Uterus (tissue), 4 donors: ENCODE results near the gene ARHGEF6. TPM values are rescaled to one million over a fixed set of nuclear protein-coding genes. Genes with fewer than 3 reads are reported as not detected.

Experiments
- DNase-seq, 2 donors: peaks; one replicate each; pipeline ENCODE4 v3.0.0-alpha.2; 2019 to 2020
- H3K27ac ChIP-seq, 2 donors: fragments of 200-600 bp; sonication (generic); 1 replicate in 1 of 2; 2 replicates in 1 of 2; pipeline ENCODE4 v1.5.1; 2016 to 2018
- H3K27me3 ChIP-seq, 2 donors: fragments of 200-600 bp; sonication (generic); one replicate each; pipeline ENCODE4 v1.5.1; 2018 to 2019; ENCODE audit warnings: control low read depth in 1 of 2
- H3K36me3 ChIP-seq, 2 donors: fragments of 200-600 bp; sonication (generic); one replicate each; pipeline ENCODE4 v1.5.1; 2019; ENCODE audit warnings: control low read depth in 1 of 2
- H3K4me1 ChIP-seq, 2 donors: fragments of 200-600 bp; sonication (generic); one replicate each; pipeline ENCODE4 v1.5.1; 2018 to 2019; ENCODE audit warnings: control low read depth in 1 of 2
- H3K4me3 ChIP-seq, 2 donors: fragments of 200-600 bp; sonication (generic); 1 replicate in 1 of 2; 2 replicates in 1 of 2; pipeline ENCODE4 v1.5.1; 2018 to 2019; ENCODE audit warnings: mild to moderate bottlenecking in 1 of 2
- H3K9me3 ChIP-seq, 2 donors: fragments of 200-600 bp; sonication (generic); one replicate each; pipeline ENCODE4 v1.5.1; 2019; ENCODE audit warnings: control low read depth in 1 of 2
- CTCF ChIP-seq, 4 experiments: fragments of 200-600 bp in 2 of 4; fragments of 450-650 bp in 2 of 4; sonication (generic) in 2 of 4; IDR thresholded peaks; one replicate each; pipeline ENCODE4 v1.5.1; 2016 to 2019; ENCODE audit warnings: antibody characterized with exemption in 4 of 4, mild to moderate bottlenecking in 2 of 4, moderate library complexity in 1 of 4
- POLR2A ChIP-seq, 2 donors: fragments of 450-650 bp; IDR thresholded peaks; one replicate each; pipeline ENCODE4 v1.6.1; 2016; ENCODE audit warnings: antibody characterized with exemption in 2 of 2, mild to moderate bottlenecking in 1 of 2, moderate library complexity in 1 of 2
- intact Hi-C: fragments of 100-400 bp; cut with DNase I; formaldehyde crosslinking; loops from one replicate; pipeline ENCODE4 v1.15.1; 2023; ENCODE audit warnings: low total_unique reads
- total RNA-seq, 4 donors: library from RNA; depleted of rRNA in 3 of 4; stranded (reverse); fragments of >200 nt in 3 of 4; gene quantifications; one replicate each; pipeline versions ENCODE4 v1.1.0 to v1.2.4, GENCODE V29; 2014 to 2023
- donor health status: DM: yes; HTN: yes; CAD: no.

ARHGEF6 gene
- total RNA-seq, 4 donors from 2014 or later, result 19.7 to 26.9 (median 24.7) TPM

DNA sequence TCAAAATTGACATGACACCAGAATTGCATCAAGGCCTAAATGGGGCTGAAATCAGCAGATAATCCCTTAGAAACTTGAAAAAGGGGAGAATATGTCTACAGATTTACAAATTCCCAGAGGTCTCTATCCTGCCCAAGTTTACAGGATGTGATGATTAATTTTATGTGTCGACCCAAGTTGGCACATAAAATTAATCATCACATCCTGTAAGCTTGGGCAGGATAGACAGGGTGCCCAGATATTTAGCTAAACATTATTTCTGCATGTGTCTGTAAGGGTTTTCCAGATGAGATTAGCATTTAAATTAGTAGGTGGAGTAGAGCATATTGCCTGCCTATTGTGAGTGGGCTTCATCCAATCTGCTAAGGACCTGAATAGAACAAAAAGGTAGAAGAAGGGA, 52.3 kb downstream of the ARHGEF6 start:
- intact Hi-C loops, result no loop called here
- Histone ChIP-seq H3K27me3 (no peaks in the 10 kb centered on the region), H3K9me3 (no peaks in the 10 kb centered on the region), H3K4me3 (no peak overlapping the region), H3K36me3 (no peaks in the 10 kb centered on the region), H3K4me1 (no peaks in the 10 kb centered on the region), H3K27ac (no peak overlapping the region)
- TF ChIP-seq POLR2A (IDR thresholded peaks at IDR 0.05), result no peak
- no peak for TF ChIP-seq CTCF (IDR thresholded peaks at IDR 0.05)
- no peak for DNase-seq

DNA sequence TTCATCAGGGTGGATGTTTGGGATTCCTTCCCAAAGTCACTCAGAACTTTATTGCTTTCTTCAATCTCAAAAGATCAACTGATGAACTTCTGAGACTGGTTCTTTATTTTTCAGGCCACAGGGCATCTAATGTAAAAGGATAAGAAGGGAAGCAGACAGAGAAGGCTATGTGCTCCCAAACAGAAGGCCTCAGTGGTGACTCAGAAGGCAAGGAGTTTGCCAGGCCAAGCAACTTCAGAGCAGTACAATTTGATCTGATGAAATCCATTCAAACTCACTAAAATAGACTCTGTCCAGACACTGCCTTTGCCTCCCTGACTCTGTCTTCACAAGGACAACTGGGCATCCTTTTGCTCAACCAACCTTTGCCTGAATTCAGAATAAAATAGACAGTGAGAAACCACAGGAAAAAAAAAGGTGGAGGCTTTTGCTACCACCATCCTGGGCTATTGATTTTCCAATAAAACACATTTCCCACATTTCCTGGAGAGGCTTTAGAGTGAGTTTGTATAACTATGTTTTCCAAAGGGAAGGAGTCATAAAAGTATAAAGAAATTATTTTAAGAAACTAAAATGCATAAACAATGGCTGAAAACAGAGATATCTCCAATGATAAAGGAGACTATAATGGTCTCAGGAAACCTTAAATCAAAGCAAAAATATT, 55.2 kb downstream of the ARHGEF6 start:
- Histone ChIP-seq H3K36me3 (no peaks in the 10 kb centered on the region), H3K9me3 (no peaks in the 10 kb centered on the region), H3K27me3 (no peaks in the 10 kb centered on the region), H3K27ac (peak overlapping the region in 1 of 2 donors; percentile 29), H3K4me1 (no peaks in the 10 kb centered on the region), H3K4me3 (no peak overlapping the region)
- intact Hi-C loops, result no loop called here
- peak; percentile 23 to 47 for DNase-seq
- no peak for TF ChIP-seq POLR2A (IDR thresholded peaks at IDR 0.05)
- TF ChIP-seq CTCF (IDR thresholded peaks at IDR 0.05), result no peak

GRCh38 chrX:136718091-136718490, 62.6 kb downstream of the ARHGEF6 start:
- TF ChIP-seq POLR2A (IDR thresholded peaks at IDR 0.05), result no peak
- H3K9me3 ChIP-seq, result no peaks in the 10 kb centered on the region
- H3K36me3 ChIP-seq, result no peaks in the 10 kb centered on the region
- DNase-seq, result no peak
- H3K27me3 ChIP-seq, result no peaks in the 10 kb centered on the region
- H3K4me3 ChIP-seq, result no peak overlapping the region
- intact Hi-C loops, result no loop called here
- no peak overlapping the region for H3K27ac ChIP-seq
- H3K4me1 ChIP-seq, result no peaks in the 10 kb centered on the region

- intact Hi-C loops, result no loop called here
- Histone ChIP-seq H3K4me1 (no peaks in the 10 kb centered on the region), H3K4me3 (no peak overlapping the region), H3K27ac (no peak overlapping the region), H3K36me3 (no peaks in the 10 kb centered on the region), H3K27me3 (no peaks in the 10 kb centered on the region), H3K9me3 (no peaks in the 10 kb centered on the region)
- TF ChIP-seq CTCF (IDR thresholded peaks at IDR 0.05) (no peak), POLR2A (IDR thresholded peaks at IDR 0.05) (no peak)
- DNase-seq, result no peak
Measured at GRCh38 chrX:136714626-136715599, 65.8 kb downstream of the ARHGEF6 start.

DNA sequence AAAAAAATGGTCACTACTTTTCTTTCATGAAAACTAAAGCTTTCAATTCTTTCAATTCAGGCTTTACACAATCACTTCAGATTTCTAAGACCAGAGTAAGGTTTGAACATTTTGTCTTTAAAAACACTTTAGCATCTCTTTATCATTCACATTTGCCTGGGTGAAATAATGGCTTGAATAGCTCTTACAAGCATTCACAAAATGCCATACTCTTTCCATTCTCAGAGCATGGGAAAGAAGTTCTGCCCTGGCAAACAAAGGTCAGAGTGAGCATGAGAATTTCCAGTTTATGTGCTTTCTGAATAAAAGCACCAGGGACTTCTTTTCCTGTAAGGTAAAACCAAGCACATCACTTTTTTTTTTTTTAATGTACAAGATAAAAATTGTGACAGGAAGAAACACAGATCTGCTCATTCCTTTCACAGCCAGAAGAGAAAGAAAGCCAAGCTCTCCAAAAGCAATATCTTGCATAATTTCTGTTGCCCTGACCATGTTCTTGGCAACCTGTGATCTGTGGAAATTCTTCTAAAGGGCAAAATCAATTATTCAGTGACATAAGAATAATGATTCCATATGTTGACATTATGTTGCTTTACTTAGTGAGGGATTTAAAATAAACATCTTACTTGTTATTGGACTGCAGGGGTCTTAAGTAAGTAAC, 68.0 kb downstream of the ARHGEF6 start:
- H3K4me3 ChIP-seq, result no peak overlapping the region
- no peaks in the 10 kb centered on the region for H3K27me3 ChIP-seq
- DNase-seq, result no peak
- H3K4me1 ChIP-seq, result no peaks in the 10 kb centered on the region
- intact Hi-C loops, result no loop called here
- no peaks in the 10 kb centered on the region for H3K9me3 ChIP-seq
- TF ChIP-seq CTCF (IDR thresholded peaks at IDR 0.05) (no peak), POLR2A (IDR thresholded peaks at IDR 0.05) (no peak)
- H3K27ac ChIP-seq, result no peak overlapping the region
- H3K36me3 ChIP-seq, result no peaks in the 10 kb centered on the region
